Suppressor macrophage treated with lipopolysaccharide for 4 hours (primary cell): ENCODE data around the gene CIAO2B.

Experiments
- DNase-seq: peaks from one replicate; pipeline ENCODE4 v3.0.0-alpha.2; 2020

The CIAO2B gene

GRCh38 chr16:66919569-66920298, 14.5 kb downstream of the CIAO2B start:
- DNase-seq: no peak

DNA sequence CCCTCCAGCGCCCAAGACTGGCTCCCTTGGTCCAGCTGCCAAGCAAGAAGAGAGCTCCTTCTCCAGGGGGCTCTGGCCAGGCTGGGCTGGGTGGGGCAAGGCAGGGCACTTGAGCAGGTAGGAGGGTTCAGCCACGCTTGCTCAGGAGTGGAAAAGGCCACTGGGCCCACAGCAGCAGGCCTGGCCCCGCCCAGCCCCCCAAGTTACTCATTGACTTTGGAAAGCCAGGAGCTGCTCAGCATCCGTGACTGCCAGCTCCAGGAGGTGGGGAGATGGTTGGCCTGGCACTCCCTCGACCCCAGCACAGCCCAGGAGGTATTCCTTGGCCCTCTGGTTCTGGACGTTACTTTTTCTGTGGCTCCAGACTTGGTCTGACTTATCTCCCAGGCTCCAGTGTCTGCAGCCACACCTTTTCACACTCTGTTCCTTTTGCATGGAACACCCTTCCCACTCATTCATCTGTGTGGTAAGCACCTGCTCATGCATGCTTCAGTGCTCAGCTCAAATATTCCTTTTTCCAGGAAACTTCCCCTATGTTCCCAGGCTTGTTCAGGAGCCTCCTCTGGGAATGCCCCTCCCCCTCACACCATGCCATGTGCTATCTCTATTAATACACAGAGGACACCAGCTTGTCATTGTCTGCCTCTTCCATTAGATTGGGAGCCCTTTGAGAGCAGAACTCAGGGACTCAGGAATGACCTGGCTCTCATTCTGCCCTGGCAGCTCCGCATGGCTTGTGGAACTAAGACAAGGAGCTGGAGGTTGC, 15.2 kb downstream of the CIAO2B start, which contains the start of gene CDH16:
CDH16 (minus strand) TSS at position 83 of the 766 bp plus-strand sequence. CDS start 820 bp downstream, outside the sequence.
- DNase-seq: no peak

DNA sequence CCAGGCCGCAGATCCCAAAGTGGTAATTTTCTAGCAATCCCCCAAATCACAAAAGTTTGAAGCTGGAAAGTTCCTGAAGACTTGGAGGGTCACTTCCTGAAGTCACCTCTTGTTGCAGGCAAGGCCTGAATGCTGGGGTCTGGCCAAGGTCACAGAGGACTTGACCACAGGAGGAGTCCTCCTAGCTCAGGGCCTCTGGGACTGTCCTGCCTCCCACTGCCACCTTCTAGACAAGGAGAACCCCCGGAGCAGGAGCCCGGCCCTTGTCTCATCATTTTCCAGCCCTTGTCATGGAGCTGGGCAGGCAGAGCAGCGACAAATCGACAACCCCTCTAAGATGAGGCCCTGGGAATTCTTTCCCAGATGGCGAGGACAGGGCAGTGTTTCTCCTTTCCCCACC, 15.8 kb downstream of the CIAO2B start:
- no peak for DNase-seq

- DNase-seq: no peak
Observed at GRCh38 chr16:66917741-66918140, 16.5 kb downstream of the CIAO2B start.

DNA sequence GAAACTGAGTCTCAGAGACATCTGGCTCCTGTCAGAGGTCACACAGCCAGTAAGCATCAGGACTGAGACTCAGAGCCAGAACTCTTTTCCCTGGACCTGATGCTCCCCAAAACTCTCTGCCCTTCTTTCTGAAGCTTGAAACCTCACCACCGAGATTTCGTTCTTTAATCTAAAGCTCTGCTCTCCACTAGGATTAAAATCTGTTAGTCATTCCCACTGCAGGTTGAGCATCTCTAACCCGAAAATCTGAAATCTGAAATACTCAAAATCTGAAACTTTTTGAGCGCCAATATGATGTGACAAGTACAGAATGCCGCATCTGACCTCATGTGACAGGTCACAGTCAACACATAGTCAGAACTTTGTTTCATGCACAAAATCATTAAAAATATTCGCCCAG, 17.7 kb downstream of the CIAO2B start:
- no peak for DNase-seq

DNA sequence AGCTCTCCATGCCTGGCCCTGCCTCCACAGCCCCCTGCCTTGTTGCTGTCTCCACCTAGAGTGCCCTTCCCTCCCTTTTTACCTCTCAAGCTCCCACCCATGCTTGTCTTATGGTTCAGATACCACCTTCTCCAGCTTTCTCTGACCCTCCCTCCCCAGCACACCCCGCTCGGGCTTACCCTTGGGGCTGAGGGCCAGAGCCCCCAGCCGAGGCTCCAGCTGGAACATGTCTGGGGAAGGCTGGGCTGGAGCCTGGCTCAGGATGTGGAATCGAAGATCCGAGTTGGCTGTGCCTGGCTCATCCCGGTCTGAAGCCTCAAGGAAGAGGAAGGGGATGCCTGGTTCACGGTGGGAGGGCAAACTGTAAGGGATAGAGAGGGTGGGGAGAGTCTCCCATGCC, 19.2 kb downstream of the CIAO2B start:
- no peak for DNase-seq

DNA sequence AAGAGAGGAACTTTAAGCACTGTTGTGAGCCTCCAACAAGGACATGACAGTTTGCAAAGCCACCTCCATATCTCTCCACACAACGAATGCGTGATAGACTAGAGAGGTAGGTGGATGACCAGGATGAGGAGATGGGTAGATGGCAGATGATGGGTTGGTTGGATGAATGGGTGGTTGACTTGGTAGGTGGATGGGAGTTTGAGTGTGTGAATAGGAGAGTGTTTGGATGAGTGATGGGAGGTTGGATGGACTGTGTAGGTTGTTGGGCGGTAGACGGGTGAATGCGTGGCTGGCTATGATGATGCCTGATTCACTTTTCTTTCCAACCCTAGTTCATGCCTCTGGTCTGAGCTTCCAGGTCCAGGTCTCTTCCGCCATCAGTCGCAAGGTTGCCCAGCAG, 19.7 kb downstream of the CIAO2B start:
- no peak for DNase-seq

DNA sequence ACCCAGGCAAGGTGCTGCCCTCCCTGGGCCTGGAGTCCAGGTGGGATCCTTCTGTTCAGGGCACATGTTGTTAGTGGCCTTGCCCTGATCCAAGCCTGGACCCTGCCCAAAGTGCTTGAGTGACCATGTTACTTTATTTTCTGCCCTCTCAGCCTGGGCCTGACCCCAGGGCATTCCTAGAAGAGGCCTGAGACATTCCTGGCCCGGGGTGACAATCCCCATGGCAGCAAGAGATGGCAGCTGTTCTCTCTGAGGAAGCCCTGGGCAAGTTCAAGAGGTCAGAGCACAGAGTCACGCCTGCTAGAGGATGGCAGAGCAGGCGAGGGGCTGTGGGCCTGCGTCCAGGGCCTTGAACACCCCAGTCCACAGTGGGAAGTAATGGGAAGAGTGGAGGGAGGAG, 20.5 kb downstream of the CIAO2B start:
- no peak for DNase-seq

- DNase-seq: no peak
Observed at GRCh38 chr16:66913081-66913480, 21.1 kb downstream of the CIAO2B start.

GRCh38 chr16:66911801-66912200, 22.4 kb downstream of the CIAO2B start:
- no peak for DNase-seq

DNA sequence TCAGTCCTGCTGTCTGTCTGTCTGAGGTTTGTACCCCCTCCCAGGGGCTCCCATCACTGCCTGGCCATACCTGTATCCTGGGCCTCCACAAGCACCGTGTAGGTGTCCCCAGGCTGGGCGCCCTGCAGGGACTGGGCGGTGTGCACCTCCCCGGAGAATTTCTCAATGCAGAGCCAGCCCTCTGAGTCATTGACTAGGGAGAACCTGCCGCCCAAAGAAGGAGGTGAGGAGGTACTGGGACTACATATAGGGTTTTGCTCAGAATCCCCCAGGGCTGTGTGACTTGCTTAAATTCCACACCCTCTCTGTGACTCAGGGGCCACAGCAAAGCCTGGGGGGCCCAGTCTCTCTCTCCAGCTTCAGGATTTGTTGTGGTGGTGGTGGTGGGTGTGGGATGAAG, 23.1 kb downstream of the CIAO2B start:
- no peak for DNase-seq

- no peak for DNase-seq
Observed at GRCh38 chr16:66910175-66910940, 23.8 kb downstream of the CIAO2B start.

- DNase-seq: no peak
Observed at GRCh38 chr16:66908762-66909559, 25.2 kb downstream of the CIAO2B start.

DNA sequence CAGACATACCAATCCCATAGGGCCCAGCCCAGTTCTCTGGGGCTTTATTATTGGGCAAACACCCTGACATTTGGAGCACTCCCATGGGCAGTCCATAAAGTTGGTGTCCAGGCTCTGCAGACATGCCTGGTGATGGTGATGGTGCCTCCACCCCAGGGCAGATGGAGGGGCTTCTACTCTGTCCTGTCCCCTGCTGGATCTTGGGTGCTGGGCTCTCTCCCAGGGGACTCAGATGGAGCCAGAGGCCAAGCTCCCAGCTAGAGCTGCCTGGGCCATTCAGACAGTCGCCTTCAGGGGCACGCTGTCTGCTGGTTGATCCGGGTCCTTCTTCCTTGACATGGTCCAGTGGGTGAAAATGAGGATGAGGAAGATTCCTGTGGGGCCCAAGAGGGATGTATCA, 26.1 kb downstream of the CIAO2B start:
- DNase-seq: no peak

DNA sequence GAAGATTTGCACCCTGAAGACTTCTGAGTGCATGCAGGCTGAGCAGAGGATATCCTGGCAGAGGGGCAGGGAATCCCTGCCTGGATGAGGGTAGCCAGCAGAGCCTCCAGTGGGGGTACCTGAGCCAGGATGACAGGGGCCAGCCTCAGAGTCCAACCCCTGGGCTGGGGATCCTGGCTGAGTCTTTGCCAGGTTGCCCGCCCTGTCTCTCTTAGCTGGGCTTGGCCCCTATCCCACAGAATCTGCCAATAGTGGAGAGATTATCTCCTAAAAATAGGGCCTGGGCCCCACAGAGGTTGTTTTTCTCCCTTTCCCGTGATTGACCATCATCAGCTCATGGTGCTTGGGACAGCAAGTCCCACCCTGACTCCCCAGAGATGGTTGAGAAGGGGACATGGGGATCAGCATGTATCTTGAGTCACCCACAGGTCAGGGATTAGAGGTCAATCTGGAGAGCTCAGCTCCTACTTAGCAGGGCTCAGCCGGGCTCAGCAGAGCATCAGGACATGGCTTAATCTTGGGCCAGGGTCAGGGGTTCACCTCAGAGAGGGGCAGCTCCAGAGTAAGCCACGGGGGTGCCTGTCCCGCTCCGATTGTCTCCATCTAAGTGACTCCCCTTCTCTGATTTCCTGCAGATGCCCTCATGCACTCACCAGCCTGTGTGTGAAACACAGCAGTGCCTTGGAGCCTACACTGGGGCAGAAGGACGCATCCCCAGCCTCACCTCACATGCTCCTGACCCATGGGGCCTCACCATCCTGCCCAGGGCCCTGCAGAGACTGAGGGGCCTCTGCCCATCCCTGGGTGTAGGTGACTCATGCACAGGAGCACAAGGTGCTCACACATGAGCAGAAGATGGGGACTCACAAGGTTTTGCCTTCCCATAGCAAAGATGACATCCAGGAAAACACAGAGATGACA, 27.0 kb downstream of the CIAO2B start:
- no peak for DNase-seq

DNA sequence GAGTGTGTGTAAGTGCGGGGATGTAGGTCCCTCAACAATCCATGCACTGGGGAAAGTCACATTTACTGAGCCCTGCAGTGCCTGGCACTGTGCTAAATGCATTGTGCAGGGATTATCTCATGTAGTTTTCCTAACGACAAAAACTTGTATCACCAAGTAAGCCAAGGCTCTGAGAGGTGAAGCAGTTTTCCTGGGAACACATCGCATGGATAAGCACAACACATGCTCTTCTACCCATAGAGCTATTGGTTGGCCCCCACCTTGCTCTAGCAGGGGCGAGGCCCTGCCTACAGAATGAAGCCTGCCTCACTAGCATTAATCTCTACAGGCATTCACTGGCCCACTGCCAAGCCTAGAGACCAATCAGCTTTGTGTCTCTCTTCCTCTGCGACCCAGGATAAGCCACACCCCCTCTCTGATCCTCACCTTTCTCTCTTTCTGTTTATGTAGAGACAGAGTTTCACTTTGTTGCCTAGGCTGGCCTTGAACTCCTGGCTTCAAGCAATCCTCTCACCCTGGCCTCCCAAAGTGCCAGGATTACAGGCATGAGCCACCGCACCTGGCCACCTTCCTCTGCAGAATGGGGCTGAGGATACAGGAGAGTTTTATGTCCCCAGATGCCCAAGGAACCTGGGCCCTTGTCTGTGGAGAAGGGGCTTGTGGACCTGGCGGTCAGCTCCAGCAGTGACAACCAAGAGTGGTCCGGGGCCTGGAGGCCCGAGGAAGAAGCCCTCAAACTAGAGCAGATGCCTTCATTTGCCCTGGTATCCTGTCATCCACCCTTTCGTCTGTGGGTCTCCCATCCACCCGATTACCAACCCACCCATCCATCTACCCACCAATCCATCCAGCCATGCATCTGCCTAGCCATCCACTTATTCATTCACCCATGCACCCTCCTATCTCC, 28.3 kb downstream of the CIAO2B start:
- DNase-seq: no peak

GRCh38 chr16:66904846-66905632, 29.2 kb downstream of the CIAO2B start:
- no peak for DNase-seq

DNA sequence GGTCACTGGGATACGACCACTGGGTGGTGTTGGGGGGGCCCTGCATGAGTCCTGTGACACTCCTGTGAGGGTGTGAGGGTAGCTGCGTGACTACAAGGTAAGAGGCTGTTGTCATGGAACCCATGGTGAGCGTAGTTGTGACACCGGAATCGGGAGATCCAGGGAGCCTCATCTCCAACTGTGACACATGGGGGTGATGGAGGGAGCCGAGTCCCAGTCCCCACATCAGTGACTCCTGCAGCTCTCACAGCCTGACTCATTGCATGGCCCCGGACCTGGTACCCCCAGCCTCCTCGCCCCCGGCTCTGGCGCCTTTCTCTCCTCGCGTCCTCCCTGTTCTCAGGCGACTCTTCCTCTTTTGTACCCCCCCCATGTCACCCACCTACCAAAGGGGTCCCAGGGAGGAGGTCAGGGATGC, 29.8 kb downstream of the CIAO2B start:
- DNase-seq: no peak

DNA sequence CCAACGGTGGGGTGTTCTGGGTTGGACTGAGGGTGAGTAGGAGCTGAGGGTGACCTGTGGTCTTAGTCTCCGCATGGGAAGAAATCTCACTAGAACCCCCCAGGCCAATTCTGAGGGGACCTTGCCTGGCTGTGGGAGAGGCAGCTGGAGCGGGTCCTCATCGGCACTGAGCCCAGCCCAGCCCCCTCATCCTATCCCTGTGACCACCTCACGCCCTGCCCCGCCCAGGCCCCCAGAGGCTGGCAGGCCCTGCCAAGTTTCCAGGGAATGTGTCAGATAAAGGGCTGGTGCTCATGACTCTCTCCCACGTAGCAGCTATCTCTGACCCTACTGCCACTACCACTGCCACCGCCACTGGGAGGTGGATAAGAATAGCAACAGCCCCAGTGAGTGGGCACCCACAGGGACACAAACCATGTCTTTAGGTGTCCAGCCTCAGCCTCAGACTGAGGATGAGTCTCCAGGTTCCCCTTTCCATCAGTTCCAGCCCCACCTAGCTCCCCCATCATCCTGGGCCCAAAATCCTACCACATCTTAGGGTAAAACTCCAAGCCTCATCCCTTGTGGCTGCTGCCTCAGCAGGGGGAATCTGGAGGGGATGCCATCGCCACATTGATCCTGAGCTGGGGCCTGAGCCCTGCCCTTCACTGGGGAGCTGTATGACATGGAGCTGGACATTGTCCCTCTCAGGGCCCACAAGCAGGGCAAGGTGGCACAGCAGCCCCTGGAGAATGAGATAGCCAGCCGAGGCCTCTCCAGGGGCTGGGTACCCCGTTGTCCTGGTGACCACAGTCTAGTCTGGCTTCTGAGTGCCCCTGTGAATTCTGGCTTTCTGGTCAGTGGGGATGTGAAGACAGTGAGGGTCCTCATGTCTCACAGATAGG, 30.4 kb downstream of the CIAO2B start:
- DNase-seq: no peak
